ENCODE measurements around the gene PPP2R2B. TPM values are rescaled to one million over a fixed set of nuclear protein-coding genes. Genes with fewer than 3 reads are reported as not detected.

The PPP2R2B gene
- total RNA-seq, 1 experiment from 2014 or later = not detected

- intact Hi-C loops (cut with micrococcal nuclease; ENCODE audit: unreplicated experiment) = no loop called here
- H3K36me3 ChIP-seq (ENCODE audit: insufficient read depth, low read length, poor library complexity, severe bottlenecking) = no peaks in the 10 kb centered on the region
- BruUV-seq (replicated peaks) = no TSS peak
Measured at GRCh38 chr5:146751054-146751453, 127.5 kb downstream of the PPP2R2B start.

GRCh38 chr5:146748533-146748932, 130.0 kb downstream of the PPP2R2B start:
- H3K27ac ChIP-seq (ENCODE audit: low read depth, low read length, poor library complexity, severe bottlenecking) = no peak overlapping the region
- no peaks in the 10 kb centered on the region for H3K9me3 ChIP-seq (ENCODE audit: low read depth, low read length, poor library complexity, severe bottlenecking)
- CTCF ChIA-PET = no interaction called here
- no peak for DNase-seq (ENCODE audit: low spot score)
- POLR2A ChIA-PET (ENCODE audit: low non-redundant PET) = no interaction called here
- peaks cover 20% of the 10 kb centered on the region for H3K27me3 ChIP-seq (replicated peaks; ENCODE audit: insufficient read depth, low read depth, low read length, poor library complexity)
- TF ChIP-seq EZH2 (IDR thresholded peaks at IDR 0.05; ENCODE audit: borderline replicate concordance, low read depth, low read length, poor library complexity, severe bottlenecking) (no peak), CTCF (conservative IDR thresholded peaks at IDR 0.05; ENCODE audit: low read depth, low read length) (no peak)
- intact Hi-C loops (cut with micrococcal nuclease; ENCODE audit: unreplicated experiment) = no loop called here
- H3K4me3 ChIP-seq (ENCODE audit: low read depth, low read length, poor library complexity, severe bottlenecking) = no peak overlapping the region
- H3K4me1 ChIP-seq (ENCODE audit: insufficient read depth, low read length, poor library complexity, severe bottlenecking) = no peaks in the 10 kb centered on the region
- no TSS peak for BruUV-seq (replicated peaks)
- no peaks in the 10 kb centered on the region for H3K36me3 ChIP-seq (ENCODE audit: insufficient read depth, low read length, poor library complexity, severe bottlenecking)

More at GRCh38 chr5:146751054-146751453, 127.5 kb downstream of the PPP2R2B start:
- POLR2A ChIA-PET (ENCODE audit: low non-redundant PET) = no interaction called here
- TF ChIP-seq CTCF (conservative IDR thresholded peaks at IDR 0.05; ENCODE audit: low read depth, low read length) (no peak), EZH2 (IDR thresholded peaks at IDR 0.05; ENCODE audit: borderline replicate concordance, low read depth, low read length, poor library complexity, severe bottlenecking) (no peak)
- CTCF ChIA-PET = no interaction called here
- peaks cover 35% of the 10 kb centered on the region for H3K27me3 ChIP-seq (replicated peaks; ENCODE audit: insufficient read depth, low read depth, low read length, poor library complexity)
- no peak overlapping the region for H3K27ac ChIP-seq (ENCODE audit: low read depth, low read length, poor library complexity, severe bottlenecking)
- H3K9me3 ChIP-seq (ENCODE audit: low read depth, low read length, poor library complexity, severe bottlenecking) = no peaks in the 10 kb centered on the region
- no peak for DNase-seq (ENCODE audit: low spot score)
- no peak overlapping the region for H3K4me3 ChIP-seq (ENCODE audit: low read depth, low read length, poor library complexity, severe bottlenecking)
- H3K4me1 ChIP-seq (ENCODE audit: insufficient read depth, low read length, poor library complexity, severe bottlenecking) = no peaks in the 10 kb centered on the region

- DNase-seq (ENCODE audit: low spot score) = no peak
- no TSS peak for BruUV-seq (replicated peaks)
- intact Hi-C loops (cut with micrococcal nuclease; ENCODE audit: unreplicated experiment) = no loop called here
- Histone ChIP-seq H3K4me1 (ENCODE audit: insufficient read depth, low read length, poor library complexity, severe bottlenecking) (no peaks in the 10 kb centered on the region), H3K27ac (ENCODE audit: low read depth, low read length, poor library complexity, severe bottlenecking) (no peak overlapping the region), H3K36me3 (ENCODE audit: insufficient read depth, low read length, poor library complexity, severe bottlenecking) (no peaks in the 10 kb centered on the region), H3K9me3 (ENCODE audit: low read depth, low read length, poor library complexity, severe bottlenecking) (no peaks in the 10 kb centered on the region), H3K4me3 (ENCODE audit: low read depth, low read length, poor library complexity, severe bottlenecking) (no peak overlapping the region), H3K27me3 (replicated peaks; ENCODE audit: insufficient read depth, low read depth, low read length, poor library complexity) (peaks cover 32% of the 10 kb centered on the region)
- ChIA-PET POLR2A (ENCODE audit: low non-redundant PET) (no interaction called here), CTCF (no interaction called here)
- TF ChIP-seq EZH2 (IDR thresholded peaks at IDR 0.05; ENCODE audit: borderline replicate concordance, low read depth, low read length, poor library complexity, severe bottlenecking) (no peak), CTCF (conservative IDR thresholded peaks at IDR 0.05; ENCODE audit: low read depth, low read length) (no peak)
Measured at GRCh38 chr5:146745931-146746577, 132.5 kb downstream of the PPP2R2B start.
